Measurements from ENCODE around the gene LRRC40.

DNA sequence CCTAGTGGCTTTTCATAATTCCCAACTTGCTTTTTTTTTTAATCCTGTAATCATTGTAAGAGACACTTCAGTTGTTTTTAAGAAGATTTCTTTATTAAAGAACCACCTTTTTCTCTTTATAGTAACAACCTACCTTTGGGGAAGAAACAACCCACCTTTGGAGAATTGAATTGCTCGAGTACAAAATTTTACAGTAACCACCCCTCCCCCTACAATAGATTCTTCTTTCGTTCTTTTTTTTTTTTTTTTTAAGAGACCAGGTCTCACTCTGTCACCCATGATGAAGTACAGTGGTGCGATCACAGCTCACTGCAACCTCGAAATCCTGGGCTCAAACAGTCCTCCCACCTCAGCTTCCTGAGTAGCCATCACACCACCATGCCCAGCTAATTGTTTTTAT is 2.1 kb upstream of the LRRC40 start:
- TF ChIP-seq, protein P1, sequence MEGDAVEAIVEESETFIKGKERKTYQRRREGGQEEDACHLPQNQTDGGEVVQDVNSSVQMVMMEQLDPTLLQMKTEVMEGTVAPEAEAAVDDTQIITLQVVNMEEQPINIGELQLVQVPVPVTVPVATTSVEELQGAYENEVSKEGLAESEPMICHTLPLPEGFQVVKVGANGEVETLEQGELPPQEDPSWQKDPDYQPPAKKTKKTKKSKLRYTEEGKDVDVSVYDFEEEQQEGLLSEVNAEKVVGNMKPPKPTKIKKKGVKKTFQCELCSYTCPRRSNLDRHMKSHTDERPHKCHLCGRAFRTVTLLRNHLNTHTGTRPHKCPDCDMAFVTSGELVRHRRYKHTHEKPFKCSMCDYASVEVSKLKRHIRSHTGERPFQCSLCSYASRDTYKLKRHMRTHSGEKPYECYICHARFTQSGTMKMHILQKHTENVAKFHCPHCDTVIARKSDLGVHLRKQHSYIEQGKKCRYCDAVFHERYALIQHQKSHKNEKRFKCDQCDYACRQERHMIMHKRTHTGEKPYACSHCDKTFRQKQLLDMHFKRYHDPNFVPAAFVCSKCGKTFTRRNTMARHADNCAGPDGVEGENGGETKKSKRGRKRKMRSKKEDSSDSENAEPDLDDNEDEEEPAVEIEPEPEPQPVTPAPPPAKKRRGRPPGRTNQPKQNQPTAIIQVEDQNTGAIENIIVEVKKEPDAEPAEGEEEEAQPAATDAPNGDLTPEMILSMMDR (IDR thresholded peaks at IDR 0.05; ENCODE audit: insufficient read depth, low read length): no peak
- TF ChIP-seq POLR2AphosphoS5 (IDR thresholded peaks at IDR 0.05; ENCODE audit: low read depth): no peak
- TF ChIP-seq, protein P2, sequence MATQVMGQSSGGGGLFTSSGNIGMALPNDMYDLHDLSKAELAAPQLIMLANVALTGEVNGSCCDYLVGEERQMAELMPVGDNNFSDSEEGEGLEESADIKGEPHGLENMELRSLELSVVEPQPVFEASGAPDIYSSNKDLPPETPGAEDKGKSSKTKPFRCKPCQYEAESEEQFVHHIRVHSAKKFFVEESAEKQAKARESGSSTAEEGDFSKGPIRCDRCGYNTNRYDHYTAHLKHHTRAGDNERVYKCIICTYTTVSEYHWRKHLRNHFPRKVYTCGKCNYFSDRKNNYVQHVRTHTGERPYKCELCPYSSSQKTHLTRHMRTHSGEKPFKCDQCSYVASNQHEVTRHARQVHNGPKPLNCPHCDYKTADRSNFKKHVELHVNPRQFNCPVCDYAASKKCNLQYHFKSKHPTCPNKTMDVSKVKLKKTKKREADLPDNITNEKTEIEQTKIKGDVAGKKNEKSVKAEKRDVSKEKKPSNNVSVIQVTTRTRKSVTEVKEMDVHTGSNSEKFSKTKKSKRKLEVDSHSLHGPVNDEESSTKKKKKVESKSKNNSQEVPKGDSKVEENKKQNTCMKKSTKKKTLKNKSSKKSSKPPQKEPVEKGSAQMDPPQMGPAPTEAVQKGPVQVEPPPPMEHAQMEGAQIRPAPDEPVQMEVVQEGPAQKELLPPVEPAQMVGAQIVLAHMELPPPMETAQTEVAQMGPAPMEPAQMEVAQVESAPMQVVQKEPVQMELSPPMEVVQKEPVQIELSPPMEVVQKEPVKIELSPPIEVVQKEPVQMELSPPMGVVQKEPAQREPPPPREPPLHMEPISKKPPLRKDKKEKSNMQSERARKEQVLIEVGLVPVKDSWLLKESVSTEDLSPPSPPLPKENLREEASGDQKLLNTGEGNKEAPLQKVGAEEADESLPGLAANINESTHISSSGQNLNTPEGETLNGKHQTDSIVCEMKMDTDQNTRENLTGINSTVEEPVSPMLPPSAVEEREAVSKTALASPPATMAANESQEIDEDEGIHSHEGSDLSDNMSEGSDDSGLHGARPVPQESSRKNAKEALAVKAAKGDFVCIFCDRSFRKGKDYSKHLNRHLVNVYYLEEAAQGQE (IDR thresholded peaks at IDR 0.05; ENCODE audit: insufficient replicate concordance, low read depth): no peak
- no peak for TF ChIP-seq SPI1 (IDR thresholded peaks at IDR 0.05; ENCODE audit: borderline replicate concordance, low read depth)
- TF ChIP-seq GABPA (IDR thresholded peaks at IDR 0.05; ENCODE audit: low read depth): no peak

Measured in HL-60 (cell line).